HEK293T (cell line): Measurements from ENCODE around the gene KPTN.

Experiments
- CTCF ChIA-PET: fragments of 350-600 bp; formaldehyde crosslinking; extraction: SDS; loops from one replicate; lab custom pipeline; 2021; ENCODE audit warnings: antibody characterized with exemption, inconsistent platforms; lab: Yijun Ruan, JAX
- POLR2A ChIA-PET: fragments of 350-600 bp; formaldehyde crosslinking; extraction: SDS; loops from one replicate; lab custom pipeline; 2020; ENCODE audit warnings: antibody characterized with exemption, inconsistent platforms; lab: Yijun Ruan, JAX
- DNase-seq: peaks from one replicate; pipeline ENCODE4 v3.0.0; 2012; ENCODE audit warnings: mixed read lengths; ENCODE audit errors: extremely low spot score
- ARNT ChIP-seq: fragments of 450-650 bp; IDR thresholded peaks from 2 replicates; pipeline ENCODE4 v1.6.1; 2017; ENCODE audit warnings: mild to moderate bottlenecking
- BHLHE40 ChIP-seq: fragments of 450-650 bp; IDR thresholded peaks from 2 replicates; pipeline ENCODE4 v1.6.1; 2016; ENCODE audit warnings: mild to moderate bottlenecking, moderate library complexity, borderline replicate concordance
- CTBP1 ChIP-seq: fragments of 450-650 bp; IDR thresholded peaks from 2 replicates; pipeline ENCODE4 v1.6.1; 2016; ENCODE audit warnings: borderline replicate concordance
- ELF4 ChIP-seq: fragments of 450-650 bp; IDR thresholded peaks from 2 replicates; pipeline ENCODE4 v1.6.1; 2017; ENCODE audit warnings: antibody characterized with exemption
- FOXA1 ChIP-seq: fragments of 450-650 bp; IDR thresholded peaks from 2 replicates; pipeline ENCODE4 v1.6.1; 2016; ENCODE audit warnings: mild to moderate bottlenecking
- FOXK2 ChIP-seq: fragments of 450-650 bp; IDR thresholded peaks from 2 replicates; pipeline ENCODE4 v1.6.1; 2016; ENCODE audit warnings: mild to moderate bottlenecking
- FOXM1 ChIP-seq: fragments of 450-650 bp; IDR thresholded peaks from 2 replicates; pipeline ENCODE4 v1.6.1; 2017; ENCODE audit warnings: mild to moderate bottlenecking, borderline replicate concordance
- HDGF ChIP-seq: fragments of 450-650 bp; IDR thresholded peaks from 2 replicates; pipeline ENCODE4 v1.6.1; 2017; ENCODE audit warnings: antibody characterized with exemption, borderline replicate concordance
- L3MBTL2 ChIP-seq: fragments of 450-650 bp; conservative IDR thresholded peaks from 2 replicates; pipeline ENCODE4 v1.6.1; 2016; ENCODE audit warnings: mild to moderate bottlenecking
- LEF1 ChIP-seq: fragments of 450-650 bp; IDR thresholded peaks from 2 replicates; pipeline ENCODE4 v1.6.1; 2017; ENCODE audit warnings: mild to moderate bottlenecking, borderline replicate concordance
- NFRKB ChIP-seq: fragments of 450-650 bp; IDR thresholded peaks from 2 replicates; pipeline ENCODE4 v1.6.1; 2016; ENCODE audit warnings: mild to moderate bottlenecking, moderate library complexity
- SP1 ChIP-seq: fragments of 450-650 bp; IDR thresholded peaks from 2 replicates; pipeline ENCODE4 v1.6.1; 2017
- SUZ12 ChIP-seq: fragments of 450-650 bp; IDR thresholded peaks from 2 replicates; pipeline ENCODE4 v1.6.1; 2016; ENCODE audit warnings: mild to moderate bottlenecking
- TARDBP ChIP-seq: fragments of 450-650 bp; IDR thresholded peaks from 2 replicates; pipeline ENCODE4 v1.6.1; 2016
- ZNF384 ChIP-seq: fragments of 450-650 bp; IDR thresholded peaks from 2 replicates; pipeline ENCODE4 v1.6.1; 2016
- TF ChIP-seq, protein P1 (sequence below): fragments of 450-650 bp; IDR thresholded peaks from 2 replicates; pipeline ENCODE4 v1.6.1; 2016

The KPTN gene

DNA sequence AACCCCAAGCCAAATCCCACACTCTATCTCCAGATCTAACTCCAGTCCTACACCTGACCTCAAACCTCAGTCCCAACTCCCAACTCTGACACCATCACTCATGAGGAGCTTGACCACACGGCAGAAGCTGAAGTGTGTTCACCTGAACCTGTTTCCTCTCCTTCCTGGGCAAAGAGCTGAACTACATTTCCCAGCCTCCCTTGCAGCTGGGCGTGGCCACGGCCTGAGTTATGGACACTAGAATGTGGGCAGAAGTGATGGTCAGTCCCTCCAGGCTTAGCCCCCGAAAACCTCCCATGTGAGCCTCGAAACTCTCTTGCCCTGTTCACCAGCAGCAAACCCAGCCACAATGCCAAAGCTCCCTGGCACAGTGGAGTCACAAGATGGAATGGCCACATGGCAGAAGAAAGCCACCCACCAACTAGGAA is 45.2 kb downstream of the KPTN start:
- ChIA-PET POLR2A (interaction anchor here (0.6 to 2.1 kb wide), 2 partner anchors 8 to 45 kb away, joined by 3 to 12 read pairs; partner anchors contain the start of gene KPTN), CTCF (interaction anchor here (1.1 to 1.8 kb wide), 2 partner anchors 11 to 77 kb away, joined by 3 to 8 read pairs; partner anchors contain the start of gene NAPA)
- DNase-seq, result no peak
- no peak for TF ChIP-seq SP1
- TF ChIP-seq, protein P1, sequence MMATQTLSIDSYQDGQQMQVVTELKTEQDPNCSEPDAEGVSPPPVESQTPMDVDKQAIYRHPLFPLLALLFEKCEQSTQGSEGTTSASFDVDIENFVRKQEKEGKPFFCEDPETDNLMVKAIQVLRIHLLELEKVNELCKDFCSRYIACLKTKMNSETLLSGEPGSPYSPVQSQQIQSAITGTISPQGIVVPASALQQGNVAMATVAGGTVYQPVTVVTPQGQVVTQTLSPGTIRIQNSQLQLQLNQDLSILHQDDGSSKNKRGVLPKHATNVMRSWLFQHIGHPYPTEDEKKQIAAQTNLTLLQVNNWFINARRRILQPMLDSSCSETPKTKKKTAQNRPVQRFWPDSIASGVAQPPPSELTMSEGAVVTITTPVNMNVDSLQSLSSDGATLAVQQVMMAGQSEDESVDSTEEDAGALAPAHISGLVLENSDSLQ, result peak; percentile 45; the same call in 1 of the 2 replicates

DNA sequence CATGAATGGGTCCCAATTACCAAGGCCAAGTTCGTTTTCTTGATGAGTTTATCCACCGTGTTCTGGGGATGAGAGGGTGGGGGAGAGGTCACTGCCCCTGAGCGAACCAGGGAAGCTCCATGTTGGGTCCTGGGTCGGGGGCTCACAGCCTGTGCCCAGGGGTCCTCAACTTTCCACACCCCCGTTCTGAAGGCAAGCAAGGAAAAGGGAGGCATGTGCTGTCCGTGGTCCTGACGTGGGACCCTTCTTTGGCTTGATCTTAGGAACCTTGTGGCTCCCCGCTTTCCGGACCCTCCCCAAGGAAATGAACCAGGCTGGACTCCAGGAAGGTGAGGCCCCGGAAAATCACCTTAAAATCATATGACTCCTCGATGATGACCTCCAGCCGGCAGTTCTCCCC is 46.5 kb downstream of the KPTN start:
- DNase-seq, result no peak
- TF ChIP-seq ELF4 (no peak), CTBP1 (no peak), FOXA1 (no peak), TARDBP (no peak), BHLHE40 (no peak), LEF1 (no peak), NFRKB (no peak), HDGF (no peak), SP1 (no peak), SUZ12 (no peak), ARNT (no peak), ZNF384 (no peak), FOXM1 (no peak), L3MBTL2 (no peak)
- TF ChIP-seq, protein P1, result no peak
- POLR2A ChIA-PET, result interaction anchor here (0.8 to 2.1 kb wide), 4 partner anchors 9 to 270 kb away, joined by 3 to 12 read pairs (median 4); partner anchors contain the start of gene KPTN
- CTCF ChIA-PET, result interaction anchor here (1.8 kb wide), 1 partner anchor 10 kb away, joined by 8 read pairs; no protein-coding TSS in a partner anchor

DNA sequence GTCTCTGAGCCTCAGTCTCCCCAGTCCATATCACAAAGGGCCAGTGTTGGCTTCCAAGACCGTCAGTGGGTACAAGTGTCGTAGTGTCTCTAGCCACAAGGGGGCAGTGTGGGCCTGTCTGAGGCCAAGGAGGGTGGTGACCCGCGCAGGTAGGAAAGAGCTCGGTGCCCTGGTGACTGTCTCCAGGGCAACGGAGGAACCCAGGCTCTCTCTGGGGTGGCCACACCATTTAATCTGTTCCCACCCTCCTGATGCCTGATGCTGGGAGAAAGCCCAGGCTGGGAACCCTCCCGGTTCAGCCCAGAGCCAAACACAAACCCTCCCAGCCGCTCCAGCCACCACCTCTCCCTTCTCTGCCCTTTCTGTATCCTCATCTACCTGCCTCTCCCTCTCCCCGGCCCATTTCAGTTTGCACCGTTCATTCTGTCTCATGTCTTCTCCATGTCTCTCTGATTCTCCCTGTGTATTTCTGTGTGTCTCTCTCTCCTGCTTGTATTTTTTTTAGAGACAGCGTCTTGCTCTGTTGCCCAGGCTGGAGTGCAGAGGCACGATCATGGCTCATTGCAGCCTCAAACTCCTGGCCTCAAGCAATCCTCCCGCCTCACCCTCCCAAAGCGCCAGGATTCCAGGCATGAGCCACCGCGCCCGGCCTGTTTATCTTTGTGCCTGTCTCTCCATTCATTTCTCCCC is 47.2 kb downstream of the KPTN start:
- POLR2A ChIA-PET, result interaction anchor here (0.7 to 1.3 kb wide), 4 partner anchors 9 to 270 kb away, joined by 3 to 4 read pairs (median 3); no protein-coding TSS in a partner anchor
- CTCF ChIA-PET, result interaction anchor here (0.6 to 1.5 kb wide), 18 partner anchors 9 to 489 kb away, joined by 3 to 12 read pairs (median 3); partner anchors contain the start of genes CCDC9, KPTN and NAPA
- no peak for TF ChIP-seq SUZ12
- peak; percentile 83 for DNase-seq

DNA sequence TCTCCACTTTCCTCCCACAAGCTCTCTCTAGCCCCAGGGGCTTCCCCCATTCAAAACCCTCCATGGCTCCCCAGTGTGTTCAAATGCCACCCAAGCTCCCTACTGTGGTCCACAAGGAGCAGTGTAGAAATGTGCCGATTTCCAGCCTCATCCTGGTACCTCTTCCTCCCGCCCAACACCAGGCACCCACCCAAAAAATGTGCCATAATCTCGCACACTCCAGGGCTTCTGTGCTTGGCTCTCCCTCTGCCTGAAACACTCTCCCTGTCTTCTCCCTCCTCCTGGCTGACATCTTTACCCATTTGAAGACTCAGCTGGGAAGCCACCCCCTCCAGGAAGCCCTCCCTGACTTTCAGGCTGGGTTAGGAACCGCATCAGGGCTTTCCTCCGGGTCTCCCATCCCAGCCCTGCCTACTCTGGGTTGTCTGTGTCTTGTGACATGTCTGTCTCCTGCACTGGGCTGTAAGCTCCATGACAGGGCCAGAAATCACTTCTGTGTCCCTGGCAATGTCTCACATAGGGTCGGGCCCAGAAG is 48.1 kb downstream of the KPTN start:
- DNase-seq, result no peak
- ChIA-PET POLR2A (interaction anchor here (1.3 kb wide), 1 partner anchor 11 kb away, joined by 4 read pairs; no protein-coding TSS in a partner anchor), CTCF (interaction anchor here (0.8 to 1.5 kb wide), 7 partner anchors 8 to 263 kb away, joined by 3 to 12 read pairs (median 7); partner anchors contain the start of genes KPTN and NAPA)
- TF ChIP-seq FOXM1 (no peak), CTBP1 (no peak), SUZ12 (no peak), LEF1 (no peak), BHLHE40 (no peak), ARNT (no peak), FOXA1 (no peak), ZNF384 (no peak), FOXK2 (no peak), L3MBTL2 (no peak), ELF4 (no peak), HDGF (no peak), NFRKB (no peak)
- TF ChIP-seq, protein P1, result no peak

DNA sequence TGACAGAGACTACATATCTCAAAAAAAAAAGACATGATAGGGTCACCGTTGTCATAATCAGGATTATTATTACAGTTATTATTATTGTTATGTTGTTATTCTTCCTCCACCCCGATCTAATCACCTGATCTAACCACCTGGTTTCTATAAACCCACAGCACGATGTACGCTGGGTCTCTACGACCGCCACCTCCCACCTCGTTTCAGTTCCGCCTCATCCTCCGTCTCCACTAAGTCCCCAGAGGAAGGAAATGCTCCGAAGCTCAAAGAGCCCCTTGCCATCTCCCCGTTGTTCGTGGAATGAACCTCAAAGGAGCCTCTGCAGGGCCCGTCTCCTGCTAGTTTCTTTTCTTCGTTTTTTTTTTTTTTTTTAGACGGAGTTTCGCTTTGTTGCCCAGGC is 48.8 kb downstream of the KPTN start:
- no peak for TF ChIP-seq FOXM1
- TF ChIP-seq NFRKB, result no peak
- TF ChIP-seq, protein P1, result no peak
- TF ChIP-seq ELF4, result no peak
- TF ChIP-seq SP1, result no peak
- no peak for TF ChIP-seq FOXA1
- no peak for TF ChIP-seq ARNT
- no peak for TF ChIP-seq BHLHE40
- TF ChIP-seq CTBP1, result no peak
- no peak for TF ChIP-seq L3MBTL2
- TF ChIP-seq SUZ12, result no peak
- TF ChIP-seq TARDBP, result no peak
- no peak for TF ChIP-seq HDGF
- TF ChIP-seq FOXK2, result no peak
- no peak for TF ChIP-seq ZNF384
- no peak for TF ChIP-seq LEF1
- ChIA-PET CTCF (no interaction called here), POLR2A (no interaction called here)
- DNase-seq, result no peak
